Activated CD4-positive, alpha-beta T cell treated with anti-CD3 and anti-CD28 coated beads for 48 hours (primary cell): ENCODE results near the gene BANF1.
"Not testable (repeated sequence)": the region's sequence is repeated elsewhere in the genome, so short reads cannot be mapped to it uniquely, and the experiment has no call there.

Experiments
- DNase-seq: peaks from one replicate; pipeline ENCODE4 v3.0.0-alpha.2; 2020

BANF1 gene

GRCh38 chr11:65978391-65979238 is 23.7 kb upstream of the BANF1 start:
- DNase-seq: no peak

GRCh38 chr11:65979261-65979759 is 23.0 kb upstream of the BANF1 start:
- no peak for DNase-seq

GRCh38 chr11:65981101-65981740 is 21.1 kb upstream of the BANF1 start:
- DNase-seq: no peak

- no peak for DNase-seq
These were observed 20.1 kb upstream of the BANF1 start for GRCh38 chr11:65981972-65982823.

GRCh38 chr11:65982824-65983588 is 19.3 kb upstream of the BANF1 start:
- DNase-seq: no peak

GRCh38 chr11:65983589-65983987 is 18.7 kb upstream of the BANF1 start:
- DNase-seq: no peak

- DNase-seq: no peak
These were observed 15.0 kb upstream of the BANF1 start for GRCh38 chr11:65987336-65987735.

GRCh38 chr11:65988791-65989592 is 13.3 kb upstream of the BANF1 start:
- DNase-seq: peak; percentile 93

- no peak for DNase-seq
These were observed 10.2 kb upstream of the BANF1 start for GRCh38 chr11:65992056-65992455.

GRCh38 chr11:65997286-65997685 is 5.0 kb upstream of the BANF1 start:
- no peak for DNase-seq

GRCh38 chr11:66002648-66003225 is 434 bp downstream of the BANF1 start:
- DNase-seq: no peak

- DNase-seq: no peak
These were observed 988 bp downstream of the BANF1 start for GRCh38 chr11:66003291-66003690.

GRCh38 chr11:66004186-66004585 is 1.9 kb downstream of the BANF1 start:
- DNase-seq: no peak

- no peak for DNase-seq
These were observed 4.0 kb downstream of the BANF1 start for GRCh38 chr11:66006134-66006890.

GRCh38 chr11:66006891-66007176 is 4.5 kb downstream of the BANF1 start:
- DNase-seq: no peak

- DNase-seq: no peak
These were observed 4.9 kb downstream of the BANF1 start for GRCh38 chr11:66007201-66007634.

- DNase-seq: no peak
These were observed 5.8 kb downstream of the BANF1 start for GRCh38 chr11:66008095-66008467.

GRCh38 chr11:66008468-66009101 is 6.3 kb downstream of the BANF1 start:
- no peak for DNase-seq

- DNase-seq: not testable (repeated sequence)
These were observed 7.7 kb downstream of the BANF1 start for GRCh38 chr11:66010036-66010435.

GRCh38 chr11:66011239-66011784 is 9.0 kb downstream of the BANF1 start:
- no peak for DNase-seq
